Duodenal mucosa (tissue), 2 donors: ENCODE results near the gene RALBP1.

Source experiments
- H3K27ac ChIP-seq: one replicate; pipeline ENCODE4 v1.7.0; 2013; ENCODE audit warnings: low read depth, low read length
- H3K27me3 ChIP-seq, 2 donors: one replicate each; pipeline ENCODE4 v1.7.0; 2013; ENCODE audit warnings: low read length in 2 of 2, control low read depth in 1 of 2; ENCODE audit not compliant: insufficient read depth in 2 of 2, control insufficient read depth in 1 of 2
- H3K36me3 ChIP-seq, 2 donors: one replicate each; pipeline ENCODE4 v1.7.0; 2013; ENCODE audit warnings: low read length in 2 of 2, control low read depth in 1 of 2; ENCODE audit not compliant: insufficient read depth in 2 of 2, control insufficient read depth in 1 of 2
- H3K4me1 ChIP-seq, 2 donors: one replicate each; pipeline ENCODE4 v1.7.0; 2013; ENCODE audit warnings: low read length in 2 of 2, control low read depth in 1 of 2; ENCODE audit not compliant: insufficient read depth in 2 of 2, control insufficient read depth in 1 of 2
- H3K4me3 ChIP-seq, 2 donors: one replicate each; pipeline ENCODE4 v1.7.0; 2013; ENCODE audit warnings: low read length in 2 of 2, low read depth in 1 of 2
- H3K9ac ChIP-seq, 2 donors: one replicate each; pipeline ENCODE4 v1.7.0; 2013; ENCODE audit warnings: low read length in 2 of 2, low read depth in 1 of 2
- H3K9me3 ChIP-seq, 2 donors: one replicate each; pipeline ENCODE4 v1.7.0; 2013; ENCODE audit warnings: low read length in 2 of 2, control low read depth in 1 of 2; ENCODE audit not compliant: control insufficient read depth in 1 of 2

The RALBP1 gene

GRCh38 chr18:9526458-9526857 lies 51.1 kb downstream of the RALBP1 start:
- Histone ChIP-seq H3K9me3 (peaks cover 0 to 6% of the 10 kb centered on the region in 2 donors), H3K4me1 (peaks cover 6% of the 10 kb centered on the region in 2 donors), H3K9ac (no peak overlapping the region), H3K27ac (no peak overlapping the region), H3K27me3 (no peaks in the 10 kb centered on the region), H3K36me3 (peaks cover 7 to 24% of the 10 kb centered on the region in 2 donors), H3K4me3 (no peak overlapping the region)

DNA sequence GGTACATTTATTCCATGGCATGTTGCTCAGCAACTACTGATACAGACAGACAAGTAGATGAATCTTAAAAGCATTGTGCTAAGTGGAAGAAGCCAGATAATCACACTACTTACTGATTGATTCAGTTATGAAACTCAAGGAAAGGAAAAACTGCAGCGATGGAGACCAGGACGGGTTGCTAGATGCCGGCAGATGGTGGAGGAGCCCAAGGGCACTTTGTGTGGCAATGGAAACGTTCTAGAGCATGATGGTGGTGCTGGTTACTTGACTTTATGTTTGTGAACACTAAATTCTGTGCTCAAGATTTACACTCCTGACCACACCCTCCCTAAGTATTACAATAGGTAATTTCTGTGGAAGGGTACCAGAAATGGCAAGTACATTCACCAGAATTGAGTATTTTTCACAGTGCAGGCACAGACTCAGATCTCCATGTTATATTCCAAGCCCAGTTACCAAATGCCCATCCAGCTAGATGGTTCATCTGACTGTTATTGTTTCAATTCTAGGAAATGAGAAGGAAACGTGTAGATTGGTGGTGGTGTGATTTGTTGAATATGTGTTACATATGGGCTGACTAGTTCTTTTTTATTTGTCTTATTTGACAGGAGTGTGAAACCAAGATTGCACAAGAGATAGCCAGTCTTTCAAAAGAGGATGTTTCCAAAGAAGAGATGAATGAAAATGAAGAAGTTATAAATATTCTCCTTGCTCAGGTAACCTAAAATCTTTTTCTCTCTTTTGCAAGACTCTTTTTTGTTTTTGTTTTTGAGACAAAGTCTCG lies 55.1 kb downstream of the RALBP1 start:
- no peaks in the 10 kb centered on the region for H3K27me3 ChIP-seq
- H3K4me3 ChIP-seq: no peak overlapping the region
- no peaks in the 10 kb centered on the region for H3K4me1 ChIP-seq
- no peak overlapping the region for H3K27ac ChIP-seq
- no peak overlapping the region for H3K9ac ChIP-seq
- H3K36me3 ChIP-seq: peaks cover 33 to 40% of the 10 kb centered on the region in 2 donors
- peaks cover 0 to 6% of the 10 kb centered on the region in 2 donors for H3K9me3 ChIP-seq

- Histone ChIP-seq H3K27ac (no peak overlapping the region), H3K9me3 (peaks cover 0 to 6% of the 10 kb centered on the region in 2 donors), H3K36me3 (peaks cover 35 to 50% of the 10 kb centered on the region in 2 donors), H3K27me3 (no peaks in the 10 kb centered on the region), H3K4me3 (no peak overlapping the region), H3K4me1 (no peaks in the 10 kb centered on the region), H3K9ac (no peak overlapping the region)
Measured at GRCh38 chr18:9531791-9532410, 56.6 kb downstream of the RALBP1 start.

DNA sequence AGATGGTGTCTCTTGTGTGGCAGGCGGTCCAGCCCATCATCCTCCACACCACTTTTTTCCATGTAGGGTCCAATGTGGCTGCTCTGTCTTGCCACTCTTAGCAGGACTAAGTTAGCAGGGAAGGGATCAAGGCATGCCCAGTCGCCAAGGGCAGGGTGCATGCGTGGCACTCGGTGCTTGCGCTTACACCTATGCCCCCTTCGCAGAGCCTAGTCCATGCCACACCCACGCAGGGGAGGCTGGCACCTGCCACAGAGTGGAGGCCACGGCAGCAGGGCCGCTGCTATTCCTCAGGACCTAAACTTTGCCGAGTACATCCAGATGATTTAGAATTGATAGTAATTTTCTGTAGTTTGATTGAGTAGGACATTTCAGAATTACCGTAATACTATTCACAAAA lies 59.5 kb downstream of the RALBP1 start:
- H3K4me1 ChIP-seq: no peaks in the 10 kb centered on the region
- H3K9me3 ChIP-seq: no peaks in the 10 kb centered on the region
- H3K27ac ChIP-seq: no peak overlapping the region
- H3K9ac ChIP-seq: no peak overlapping the region
- H3K27me3 ChIP-seq: no peaks in the 10 kb centered on the region
- H3K4me3 ChIP-seq: no peak overlapping the region
- H3K36me3 ChIP-seq: peaks cover 38 to 60% of the 10 kb centered on the region in 2 donors

GRCh38 chr18:9535430-9535991 lies 60.2 kb downstream of the RALBP1 start:
- Histone ChIP-seq H3K4me1 (no peaks in the 10 kb centered on the region), H3K9me3 (no peaks in the 10 kb centered on the region), H3K4me3 (no peak overlapping the region), H3K9ac (no peak overlapping the region), H3K36me3 (peaks cover 38 to 53% of the 10 kb centered on the region in 2 donors), H3K27me3 (no peaks in the 10 kb centered on the region), H3K27ac (no peak overlapping the region)

- no peak overlapping the region for H3K27ac ChIP-seq
- H3K27me3 ChIP-seq: no peaks in the 10 kb centered on the region
- H3K9ac ChIP-seq: no peak overlapping the region
- no peaks in the 10 kb centered on the region for H3K9me3 ChIP-seq
- no peaks in the 10 kb centered on the region for H3K4me1 ChIP-seq
- no peak overlapping the region for H3K4me3 ChIP-seq
- peaks cover 35 to 53% of the 10 kb centered on the region in 2 donors for H3K36me3 ChIP-seq
Measured at GRCh38 chr18:9536354-9537152, 61.2 kb downstream of the RALBP1 start.

DNA sequence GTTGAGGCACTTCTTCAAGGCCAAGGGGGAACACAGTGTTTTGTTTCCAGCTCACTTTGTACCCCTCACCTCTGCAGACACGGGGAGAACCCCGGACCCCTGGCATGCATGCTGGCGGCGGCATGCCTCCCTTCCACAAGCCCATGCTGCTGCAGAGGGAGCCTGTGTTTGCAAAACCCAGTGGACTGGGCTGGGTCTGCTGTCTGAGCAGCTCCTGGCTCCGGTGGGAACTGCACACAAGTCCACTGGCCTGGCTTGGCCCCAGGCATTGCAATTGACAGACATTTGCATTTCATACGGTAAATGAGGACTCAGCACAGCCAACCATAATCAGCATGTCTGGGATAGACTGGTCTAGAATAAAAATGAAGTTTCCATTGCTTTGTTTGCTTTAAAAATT lies 62.4 kb downstream of the RALBP1 start:
- no peaks in the 10 kb centered on the region for H3K4me1 ChIP-seq
- no peaks in the 10 kb centered on the region for H3K27me3 ChIP-seq
- H3K27ac ChIP-seq: no peak overlapping the region
- H3K4me3 ChIP-seq: no peak overlapping the region
- no peaks in the 10 kb centered on the region for H3K9me3 ChIP-seq
- peaks cover 30 to 48% of the 10 kb centered on the region in 2 donors for H3K36me3 ChIP-seq
- H3K9ac ChIP-seq: no peak overlapping the region

GRCh38 chr18:9539283-9539682 lies 64.0 kb downstream of the RALBP1 start:
- Histone ChIP-seq H3K27ac (no peak overlapping the region), H3K36me3 (peaks cover 14 to 34% of the 10 kb centered on the region in 2 donors), H3K27me3 (no peaks in the 10 kb centered on the region), H3K4me3 (no peak overlapping the region), H3K9ac (no peak overlapping the region), H3K4me1 (no peaks in the 10 kb centered on the region), H3K9me3 (no peaks in the 10 kb centered on the region)

DNA sequence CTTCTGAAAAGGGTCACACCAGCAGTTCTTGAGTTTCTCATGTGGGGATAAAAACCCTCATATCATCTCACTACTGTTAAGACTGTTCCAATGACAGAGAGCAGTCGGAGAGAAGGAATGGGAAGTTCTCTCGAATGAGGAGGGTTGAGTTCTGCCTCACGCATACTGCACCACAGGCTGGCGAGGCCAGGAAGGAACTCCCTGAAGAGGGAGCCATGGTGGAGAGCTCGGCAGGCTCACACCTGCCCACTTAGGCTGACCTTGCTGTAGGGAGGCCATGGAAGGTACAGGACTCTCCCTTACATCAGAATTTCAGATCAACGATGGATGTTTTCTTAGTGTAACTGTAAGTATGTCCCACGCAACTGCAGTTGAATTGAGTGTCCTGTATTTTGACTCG lies 64.6 kb downstream of the RALBP1 start:
- Histone ChIP-seq H3K36me3 (peaks cover 10 to 27% of the 10 kb centered on the region in 2 donors), H3K4me1 (no peaks in the 10 kb centered on the region), H3K9me3 (no peaks in the 10 kb centered on the region), H3K4me3 (no peak overlapping the region), H3K27me3 (no peaks in the 10 kb centered on the region), H3K9ac (no peak overlapping the region), H3K27ac (no peak overlapping the region)

- peaks cover 24 to 29% of the 10 kb centered on the region in 2 donors for H3K36me3 ChIP-seq
Measured at GRCh38 chr18:9542924-9543323, 67.6 kb downstream of the RALBP1 start.

More at GRCh38 chr18:9542924-9543323, 67.6 kb downstream of the RALBP1 start:
- Histone ChIP-seq H3K27ac (no peak overlapping the region), H3K9ac (no peak overlapping the region), H3K4me3 (no peak overlapping the region), H3K9me3 (no peaks in the 10 kb centered on the region), H3K4me1 (peaks cover 0 to 3% of the 10 kb centered on the region in 2 donors), H3K27me3 (no peaks in the 10 kb centered on the region)
